Activated CD8-positive, alpha-beta T cell treated with anti-CD3 and anti-CD28 coated beads, Interleukin-2, amount 10 ng/mL, durations not matched to agents 7 days and 5 days (primary cell): ENCODE results near the gene PRRT1. TPM values are rescaled to one million over a fixed set of nuclear protein-coding genes. Genes with fewer than 3 reads are reported as not detected.
"Not testable (repeated sequence)": the region's sequence is repeated elsewhere in the genome, so short reads cannot be mapped to it uniquely, and the experiment has no call there.

Experiments
- ATAC-seq: fragments of 150-1000 bp; cut with Tn5 transposase; one replicate; pipeline ENCODE4 v1.10.0; 2021; ENCODE audit warnings: moderate library complexity
- CTCF ChIA-PET: fragments of 350-600 bp; sonication (Branson Sonifier 250); formaldehyde crosslinking; loops from one replicate; lab custom pipeline; 2021; ENCODE audit warnings: antibody characterized with exemption; lab: Charles Lee
- POLR2A ChIA-PET: fragments of 350-600 bp; sonication (Branson Sonifier 250); formaldehyde crosslinking; loops from one replicate; lab custom pipeline; 2021; ENCODE audit warnings: antibody characterized with exemption; lab: Charles Lee
- DNase-seq: peaks from one replicate; pipeline ENCODE4 v3.0.0-alpha.2; 2020
- H3K27ac Mint-ChIP-seq: one replicate; pipeline ENCODE4 v1.8.0; 2021; ENCODE audit warnings: mild to moderate bottlenecking, mixed read lengths
- H3K27me3 Mint-ChIP-seq: one replicate; pipeline ENCODE4 v1.8.0; 2021; ENCODE audit warnings: low read depth, mixed read lengths
- H3K36me3 Mint-ChIP-seq: one replicate; pipeline ENCODE4 v1.8.0; 2021; ENCODE audit warnings: low read depth, mixed read lengths
- H3K4me1 Mint-ChIP-seq: one replicate; pipeline ENCODE4 v1.8.0; 2021; ENCODE audit warnings: low read depth, mixed read lengths
- H3K4me3 Mint-ChIP-seq: one replicate; pipeline ENCODE4 v1.8.0; 2021; ENCODE audit warnings: mild to moderate bottlenecking, mixed read lengths
- H3K9me3 Mint-ChIP-seq: one replicate; pipeline ENCODE4 v1.8.0; 2022; ENCODE audit warnings: mixed read lengths; ENCODE audit not compliant: insufficient read depth
- microRNA-seq: library from miRNA; unstranded; fragments of <30 nt; microRNA quantifications from one replicate; pipeline ENCODE4 v1.2.0, GENCODE V29; 2022
- total RNA-seq, 2 experiments: library from RNA; stranded (reverse); gene quantifications; one replicate each; pipeline ENCODE4 v1.2.3, GENCODE V29; 2021

PRRT1 gene
- total RNA-seq, 2 experiments from 2014 or later, result 0.37 to 0.45 TPM

DNA sequence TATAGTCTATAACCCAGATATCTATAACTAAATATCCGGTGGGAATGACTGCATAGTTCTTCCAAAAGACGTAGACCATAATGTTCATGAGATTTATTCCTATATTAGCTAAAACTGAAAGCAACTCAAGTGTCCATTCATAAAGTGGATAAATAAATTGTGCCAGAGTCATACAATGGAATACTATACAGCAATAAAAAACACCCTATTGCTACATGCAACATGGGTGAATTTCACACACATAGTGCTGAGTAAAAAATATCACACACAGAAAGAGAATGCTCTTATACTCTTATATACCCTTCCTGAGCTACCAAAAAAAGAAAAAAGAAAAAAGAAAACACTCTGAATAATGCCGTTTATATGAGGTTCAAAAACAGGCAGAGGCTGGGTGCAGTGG, 49.5 kb downstream of the PRRT1 start:
- Mint-ChIP-seq H3K27ac (no peak overlapping the region), H3K27me3 (peaks cover 24% of the 10 kb centered on the region), H3K4me3 (no peak overlapping the region), H3K36me3 (no peaks in the 10 kb centered on the region), H3K9me3 (no peaks in the 10 kb centered on the region), H3K4me1 (no peaks in the 10 kb centered on the region)
- CTCF ChIA-PET, result interaction anchor here (1.5 to 1.9 kb wide), 2 partner anchors 9 to 17 kb away, joined by 3 to 6 read pairs; no protein-coding TSS in a partner anchor
- DNase-seq, result no peak
- ATAC-seq, result no peak
- POLR2A ChIA-PET, result no interaction called here

GRCh38 chr6:32100251-32100650, 51.5 kb downstream of the PRRT1 start:
- CTCF ChIA-PET, result interaction anchor here (1.9 kb wide), 1 partner anchor 19 kb away, joined by 6 read pairs; no protein-coding TSS in a partner anchor
- H3K27ac Mint-ChIP-seq, DNase-seq, POLR2A ChIA-PET, H3K4me3 Mint-ChIP-seq, ATAC-seq, H3K36me3 Mint-ChIP-seq, H3K9me3 Mint-ChIP-seq, H3K4me1 Mint-ChIP-seq: not testable (repeated sequence)
- H3K27me3 Mint-ChIP-seq, result peaks cover 42% of the 10 kb centered on the region

Small RNA genes within 50 kb of the gene (microRNA-seq; reads per million reads assigned to microRNA genes)
- gene MIR6721, result 2.9 reads per million
- not detected for gene MIR6833

Other genes with a start within 250 kb of the PRRT1 start
- gene ZBTB12, start 249.9 kb downstream of the PRRT1 start, total RNA-seq, result 1 to 10 TPM; 1.6 to 1.8 TPM
- under 1 TPM; 0.26 to 0.87 TPM for gene C2, start 224.2 kb downstream of the PRRT1 start, total RNA-seq
- under 1 TPM in 1 of 2 experiments, not detected in 1; 0.58 TPM for gene CFB, start 205.8 kb downstream of the PRRT1 start, total RNA-seq
- gene NELFE, start 193.0 kb downstream of the PRRT1 start, total RNA-seq, result 10 to 100 TPM; 67.1 to 70.8 TPM
- 10 to 100 TPM; 73.2 to 73.4 TPM for gene SKIC2, start 192.8 kb downstream of the PRRT1 start, total RNA-seq
- gene DXO, start 179.8 kb downstream of the PRRT1 start, total RNA-seq, result 10 to 100 TPM; 14.8 to 17.7 TPM
- gene C4A, start 169.9 kb downstream of the PRRT1 start, total RNA-seq, result 1 to 10 TPM; 3.6 to 5.1 TPM
- 1 to 10 TPM; 2.9 to 3.5 TPM for gene C4B, start 137.1 kb downstream of the PRRT1 start, total RNA-seq
- not detected for gene CYP21A2, start 113.5 kb downstream of the PRRT1 start, total RNA-seq
- 1 to 10 TPM; 3.4 to 4.8 TPM for gene TNXB, start 42.6 kb downstream of the PRRT1 start, total RNA-seq
- gene ATF6B, start 23.7 kb downstream of the PRRT1 start, total RNA-seq, result 100 to 1,000 TPM; 107 to 117 TPM
- 1 to 10 TPM; 7.0 to 8.5 TPM for gene FKBPL, start 21.7 kb downstream of the PRRT1 start, total RNA-seq
- gene PPT2, start 2.2 kb upstream of the PRRT1 start, total RNA-seq, result 10 to 100 TPM; 15.4 to 17.1 TPM
- gene EGFL8, start 12.7 kb upstream of the PRRT1 start, total RNA-seq, result 10 to 100 TPM in 1 of 2 experiments, 1 to 10 TPM in 1; 9.8 to 12.2 TPM
- 10 to 100 TPM; 40.4 to 46.6 TPM for gene AGPAT1, start 24.1 kb upstream of the PRRT1 start, total RNA-seq
- 10 to 100 TPM; 40.4 to 43.3 TPM for gene RNF5, start 26.5 kb upstream of the PRRT1 start, total RNA-seq
- gene AGER, start 32.3 kb upstream of the PRRT1 start, total RNA-seq, result 10 to 100 TPM; 27.8 to 29.9 TPM
- gene PBX2, start 38.3 kb upstream of the PRRT1 start, total RNA-seq, result 10 to 100 TPM; 60.5 to 68.5 TPM
- 100 to 1,000 TPM; 216 to 223 TPM for gene GPSM3, start 40.7 kb upstream of the PRRT1 start, total RNA-seq
- under 1 TPM; 0.44 to 0.55 TPM for gene NOTCH4, start 72.1 kb upstream of the PRRT1 start, total RNA-seq
- gene TSBP1, start 220.0 kb upstream of the PRRT1 start, total RNA-seq, result not detected